ENCODE data around the gene TMPRSS11A. TPM values are rescaled to one million over a fixed set of nuclear protein-coding genes. Genes with fewer than 3 reads are reported as not detected.

Gene TMPRSS11A
- total and polyA plus RNA-seq, 2 donors (not counting 3 experiments of a cell fraction or from before 2014, with no cell fraction given) = not detected

DNA sequence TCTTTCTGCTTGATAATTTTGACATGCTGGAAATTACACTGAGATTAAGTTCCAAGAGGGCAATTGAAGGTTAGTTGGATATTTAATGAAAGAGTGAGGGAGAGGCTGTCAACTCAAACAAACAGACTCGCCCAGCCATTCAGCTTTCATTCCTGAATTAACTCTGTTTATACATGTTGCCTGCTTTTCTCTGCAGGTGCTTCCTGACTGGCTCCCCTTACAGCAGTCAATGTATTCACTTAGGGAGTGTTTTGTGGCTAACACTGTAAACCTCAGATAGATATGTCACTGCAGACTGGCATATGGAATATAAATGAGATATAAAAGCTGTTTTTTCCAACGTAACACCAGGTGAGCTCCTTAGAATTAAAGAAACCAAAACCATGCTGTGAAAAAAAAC, 28.7 kb downstream of the TMPRSS11A start:
- H3K79me2 ChIP-seq (ENCODE audit: control insufficient read depth, insufficient read depth, low read length) = no peaks in the 10 kb centered on the region
- H3K36me3 ChIP-seq (ENCODE audit: control insufficient read depth in 2 of 2, extremely low read depth in 1 of 2, insufficient read depth in 2 of 2, low read length in 2 of 2) = no peaks in the 10 kb centered on the region
- H3K9me1 ChIP-seq (replicated peaks; ENCODE audit: control insufficient read depth, extremely low read depth, insufficient read depth, low read length) = no peaks in the 10 kb centered on the region
- FAIRE-seq = no peak
- H3K4me3 ChIP-seq (replicated peaks in 1 of 3; ENCODE audit: insufficient read depth in 1 of 3, low read depth in 1 of 3, low read length in 3 of 3) = no peak overlapping the region
- H4K20me1 ChIP-seq (replicated peaks; ENCODE audit: control insufficient read depth, extremely low read depth, insufficient read depth, low read length) = no peaks in the 10 kb centered on the region
- no peaks in the 10 kb centered on the region for H3K9me3 ChIP-seq (replicated peaks; ENCODE audit: control insufficient read depth, insufficient read depth, low read length)
- no peak overlapping the region for H3K9ac ChIP-seq (replicated peaks; ENCODE audit: extremely low read depth, insufficient read depth, low read length)
- DNase-seq (ENCODE audit: low read depth, low spot score) = peak; percentile 89
- BruUV-seq (replicated peaks) = no TSS peak
- intact Hi-C loops (cut with micrococcal nuclease) (no loop called here), dilution Hi-C loops (cut with MboI; ENCODE audit: extremely low pct_ligation_motif_present, low sequenced_read_pairs) (no loop called here)
- ChIA-PET POLR2A (no interaction called here), CTCF (interaction anchor here (1.0 kb wide), 1 partner anchor 24 kb away, joined by 3 read pairs; no protein-coding TSS in a partner anchor)
- H3K27me3 ChIP-seq (ENCODE audit: control insufficient read depth in 2 of 2, insufficient read depth in 2 of 2, low read length in 2 of 2) = peaks cover 0 to 1% of the 10 kb centered on the region in 2 experiments
- H3K27ac ChIP-seq (ENCODE audit: insufficient read depth, low read depth, low read length) = no peak overlapping the region
- no peak for TF ChIP-seq FOS (IDR thresholded peaks at IDR 0.05; ENCODE audit: borderline replicate concordance, insufficient read depth, low read length)
- no peak for TF ChIP-seq JUN (IDR thresholded peaks at IDR 0.05; ENCODE audit: borderline replicate concordance, insufficient read depth, insufficient read length, low read depth)
- no peak for TF ChIP-seq POLR2A (IDR thresholded peaks at IDR 0.05; ENCODE audit: low read depth, low read length)
- no peak for TF ChIP-seq GATA2 (IDR thresholded peaks at IDR 0.05; ENCODE audit: insufficient read depth, insufficient read length, low read depth, low read length)
- TF ChIP-seq, protein P1, sequence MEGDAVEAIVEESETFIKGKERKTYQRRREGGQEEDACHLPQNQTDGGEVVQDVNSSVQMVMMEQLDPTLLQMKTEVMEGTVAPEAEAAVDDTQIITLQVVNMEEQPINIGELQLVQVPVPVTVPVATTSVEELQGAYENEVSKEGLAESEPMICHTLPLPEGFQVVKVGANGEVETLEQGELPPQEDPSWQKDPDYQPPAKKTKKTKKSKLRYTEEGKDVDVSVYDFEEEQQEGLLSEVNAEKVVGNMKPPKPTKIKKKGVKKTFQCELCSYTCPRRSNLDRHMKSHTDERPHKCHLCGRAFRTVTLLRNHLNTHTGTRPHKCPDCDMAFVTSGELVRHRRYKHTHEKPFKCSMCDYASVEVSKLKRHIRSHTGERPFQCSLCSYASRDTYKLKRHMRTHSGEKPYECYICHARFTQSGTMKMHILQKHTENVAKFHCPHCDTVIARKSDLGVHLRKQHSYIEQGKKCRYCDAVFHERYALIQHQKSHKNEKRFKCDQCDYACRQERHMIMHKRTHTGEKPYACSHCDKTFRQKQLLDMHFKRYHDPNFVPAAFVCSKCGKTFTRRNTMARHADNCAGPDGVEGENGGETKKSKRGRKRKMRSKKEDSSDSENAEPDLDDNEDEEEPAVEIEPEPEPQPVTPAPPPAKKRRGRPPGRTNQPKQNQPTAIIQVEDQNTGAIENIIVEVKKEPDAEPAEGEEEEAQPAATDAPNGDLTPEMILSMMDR (IDR thresholded peaks at IDR 0.05; ENCODE audit: extremely low read depth in 1 of 2, insufficient read depth in 1 of 2, low read depth in 1 of 2, low read length in 2 of 2) = no peak
- TF ChIP-seq MYC (IDR thresholded peaks at IDR 0.05; ENCODE audit: low read depth, low read length) = no peak
- TF ChIP-seq POLR2AphosphoS5 (IDR thresholded peaks at IDR 0.05; ENCODE audit: insufficient read depth, low read depth, low read length) = no peak
- TF ChIP-seq, protein P2, sequence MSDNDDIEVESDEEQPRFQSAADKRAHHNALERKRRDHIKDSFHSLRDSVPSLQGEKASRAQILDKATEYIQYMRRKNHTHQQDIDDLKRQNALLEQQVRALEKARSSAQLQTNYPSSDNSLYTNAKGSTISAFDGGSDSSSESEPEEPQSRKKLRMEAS (IDR thresholded peaks at IDR 0.05; ENCODE audit: insufficient read depth, insufficient read length) = no peak
- no peak for TF ChIP-seq EZH2 (IDR thresholded peaks at IDR 0.05; ENCODE audit: borderline replicate concordance, low read depth, low read length, severe bottlenecking)
- H3K4me1 ChIP-seq (ENCODE audit: control insufficient read depth, extremely low read depth, insufficient read depth, low read length) = no peaks in the 10 kb centered on the region
- no peak overlapping the region for H3K4me2 ChIP-seq (ENCODE audit: insufficient read depth, low read length)
- no peak overlapping the region for H2AFZ ChIP-seq (ENCODE audit: low read depth, low read length)

All from endothelial cell of umbilical vein (primary cell).